Activated naive CD4-positive, alpha-beta T cell treated with anti-CD3 and anti-CD28 coated beads, Interleukin-2, amount 10 ng/mL, durations not matched to agents 7 days and 5 days (primary cell): ENCODE data around the gene CCNT2.
"Not testable (repeated sequence)": the region's sequence is repeated elsewhere in the genome, so short reads cannot be mapped to it uniquely, and the experiment has no call there.

ENCODE experiments used
- CTCF ChIA-PET: fragments of 350-600 bp; sonication (Branson Sonifier 250); formaldehyde crosslinking; loops from one replicate; lab custom pipeline; 2021; ENCODE audit warnings: antibody characterized with exemption; lab: Charles Lee
- DNase-seq: peaks from one replicate; pipeline ENCODE4 v3.0.0-alpha.2; 2020
- H3K27ac Mint-ChIP-seq: one replicate; pipeline ENCODE4 v1.8.0; 2021; ENCODE audit warnings: mild to moderate bottlenecking, moderate library complexity, mixed read lengths
- H3K27me3 Mint-ChIP-seq: one replicate; pipeline ENCODE4 v1.8.0; 2021; ENCODE audit warnings: mild to moderate bottlenecking, mixed read lengths
- H3K36me3 Mint-ChIP-seq: one replicate; pipeline ENCODE4 v1.8.0; 2021; ENCODE audit warnings: mixed read lengths
- H3K4me1 Mint-ChIP-seq: one replicate; pipeline ENCODE4 v1.8.0; 2021; ENCODE audit warnings: mixed read lengths
- H3K4me3 Mint-ChIP-seq: one replicate; pipeline ENCODE4 v1.8.0; 2021; ENCODE audit warnings: mild to moderate bottlenecking, moderate library complexity, mixed read lengths
- H3K9me3 Mint-ChIP-seq: one replicate; pipeline ENCODE4 v1.8.0; 2021; ENCODE audit warnings: mixed read lengths

The CCNT2 gene

DNA sequence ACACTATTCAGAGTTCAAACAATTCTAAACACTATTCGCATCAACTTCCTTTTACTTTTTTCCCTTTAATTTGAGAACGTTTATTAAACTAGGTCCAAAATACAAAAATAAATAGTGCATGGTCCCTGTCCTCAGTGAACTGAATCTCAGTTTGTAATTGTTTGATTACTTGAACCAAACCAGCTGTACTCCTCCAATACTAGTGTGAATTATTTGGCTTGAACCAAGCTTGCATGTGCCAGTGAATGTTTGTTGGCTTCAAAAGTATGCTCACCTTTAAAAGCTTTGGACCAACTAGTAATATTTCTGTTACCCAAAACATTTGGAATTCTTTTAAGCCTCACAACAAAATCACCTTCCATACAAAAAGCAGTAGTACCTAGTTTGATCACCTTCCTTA, 15.5 kb downstream of the CCNT2 start:
- H3K36me3 Mint-ChIP-seq, result peaks cover 35% of the 10 kb centered on the region
- no peak overlapping the region for H3K27ac Mint-ChIP-seq
- H3K27me3 Mint-ChIP-seq, result no peaks in the 10 kb centered on the region
- no peak for DNase-seq
- CTCF ChIA-PET, result interaction anchor here (0.6 kb wide), 1 partner anchor 864 kb away, joined by 3 read pairs; no protein-coding TSS in a partner anchor
- peaks cover 35% of the 10 kb centered on the region for H3K4me1 Mint-ChIP-seq
- H3K4me3 Mint-ChIP-seq, result no peak overlapping the region
- no peaks in the 10 kb centered on the region for H3K9me3 Mint-ChIP-seq

DNA sequence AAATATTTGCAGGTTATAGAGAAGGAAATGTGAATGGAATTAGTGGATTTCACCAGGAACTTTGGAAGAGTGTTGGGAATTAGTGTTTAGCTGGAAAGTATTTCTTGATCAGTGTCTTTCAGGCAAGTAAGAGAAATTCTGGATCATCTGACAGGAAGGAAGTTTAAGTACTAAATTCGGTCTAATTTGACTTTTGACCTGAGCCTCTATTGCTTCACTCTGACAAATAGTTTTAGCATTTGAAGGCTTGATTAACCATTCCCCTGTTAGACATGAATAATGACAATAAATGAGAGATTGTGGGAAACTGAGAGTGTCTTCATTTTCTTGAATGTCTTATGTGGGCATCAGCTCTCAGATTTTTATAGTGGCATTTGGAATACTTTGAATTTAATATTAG, 16.0 kb downstream of the CCNT2 start:
- Mint-ChIP-seq H3K9me3 (no peaks in the 10 kb centered on the region), H3K36me3 (peaks cover 39% of the 10 kb centered on the region), H3K27ac (no peak overlapping the region), H3K27me3 (no peaks in the 10 kb centered on the region), H3K4me3 (no peak overlapping the region), H3K4me1 (peaks cover 35% of the 10 kb centered on the region)
- CTCF ChIA-PET, result interaction anchor here (0.6 kb wide), 1 partner anchor 863 kb away, joined by 3 read pairs; no protein-coding TSS in a partner anchor
- DNase-seq, result no peak

DNA sequence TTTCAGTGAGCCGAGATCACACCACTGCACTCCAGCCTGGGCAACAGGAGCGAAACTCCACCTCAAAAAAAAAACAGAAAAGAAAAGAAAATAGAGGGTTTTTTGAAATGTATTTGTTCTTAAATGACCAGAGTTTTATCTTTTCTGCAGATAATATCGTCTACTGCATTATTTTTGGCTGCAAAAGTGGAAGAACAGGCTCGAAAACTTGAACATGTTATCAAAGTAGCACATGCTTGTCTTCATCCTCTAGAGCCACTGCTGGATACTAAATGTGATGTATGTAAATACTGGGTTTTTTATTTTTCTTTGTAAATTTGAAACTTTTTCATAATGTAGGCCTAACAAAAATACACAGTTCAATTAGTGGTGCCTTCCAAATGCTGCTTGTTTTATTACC, 18.1 kb downstream of the CCNT2 start:
- no peaks in the 10 kb centered on the region for H3K27me3 Mint-ChIP-seq
- no peak overlapping the region for H3K4me3 Mint-ChIP-seq
- H3K4me1 Mint-ChIP-seq, result peaks cover 25% of the 10 kb centered on the region
- H3K27ac Mint-ChIP-seq, result no peak overlapping the region
- peaks cover 45% of the 10 kb centered on the region for H3K36me3 Mint-ChIP-seq
- no peaks in the 10 kb centered on the region for H3K9me3 Mint-ChIP-seq
- CTCF ChIA-PET, result interaction anchor here (1.3 kb wide), 1 partner anchor 668 kb away, joined by 4 read pairs; no protein-coding TSS in a partner anchor
- no peak for DNase-seq

DNA sequence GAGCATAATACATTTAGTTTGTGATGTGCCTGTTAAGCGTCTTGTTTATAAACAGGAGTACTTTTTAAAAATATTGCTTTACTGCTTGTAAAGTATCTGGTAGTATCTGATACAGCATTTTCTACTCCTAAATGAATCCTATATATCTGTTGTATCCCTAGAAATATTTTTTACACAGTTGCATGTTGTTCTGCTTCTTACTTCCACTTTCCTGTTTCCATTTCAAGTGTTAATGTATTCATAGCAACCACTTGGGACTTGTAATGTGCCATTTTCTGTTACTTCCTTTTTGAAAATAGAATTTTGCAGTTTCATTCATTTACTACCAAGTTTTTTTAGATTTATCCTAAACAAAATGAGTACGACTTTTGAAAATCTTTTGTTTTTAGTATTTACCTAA, 24.9 kb downstream of the CCNT2 start:
- no peak overlapping the region for H3K27ac Mint-ChIP-seq

DNA sequence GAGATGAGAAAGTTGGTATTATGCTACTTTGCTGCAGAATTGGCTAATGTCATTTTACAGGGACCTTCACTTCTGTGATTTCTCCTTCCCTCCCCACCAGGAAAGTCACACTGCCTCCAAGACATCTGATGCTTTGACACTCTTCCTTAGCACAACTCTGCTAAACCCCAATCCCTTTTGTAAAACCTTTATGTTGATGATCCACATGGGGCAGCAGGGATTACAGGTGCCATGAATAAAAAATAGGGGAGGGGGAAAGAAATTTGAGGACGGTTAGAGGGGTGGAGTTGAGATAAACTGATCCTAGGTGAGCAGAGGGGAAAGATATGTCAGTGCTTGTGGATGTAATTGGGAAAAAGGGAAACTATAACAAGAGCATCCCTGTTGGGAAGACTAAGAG, 26.4 kb downstream of the CCNT2 start:
- Mint-ChIP-seq H3K27ac (no peak overlapping the region), H3K27me3 (no peaks in the 10 kb centered on the region), H3K9me3 (no peaks in the 10 kb centered on the region), H3K4me3 (no peak overlapping the region), H3K4me1 (peaks cover 17% of the 10 kb centered on the region), H3K36me3 (peaks cover 42% of the 10 kb centered on the region)
- CTCF ChIA-PET, result no interaction called here
- no peak for DNase-seq

More for the DNA sequence above, 24.9 kb downstream of the CCNT2 start:
- H3K4me3 Mint-ChIP-seq, result no peak overlapping the region
- H3K9me3 Mint-ChIP-seq, result no peaks in the 10 kb centered on the region
- H3K27me3 Mint-ChIP-seq, result no peaks in the 10 kb centered on the region
- CTCF ChIA-PET, result no interaction called here
- DNase-seq, result no peak
- H3K4me1 Mint-ChIP-seq, result peaks cover 8% of the 10 kb centered on the region
- peaks cover 42% of the 10 kb centered on the region for H3K36me3 Mint-ChIP-seq

DNA sequence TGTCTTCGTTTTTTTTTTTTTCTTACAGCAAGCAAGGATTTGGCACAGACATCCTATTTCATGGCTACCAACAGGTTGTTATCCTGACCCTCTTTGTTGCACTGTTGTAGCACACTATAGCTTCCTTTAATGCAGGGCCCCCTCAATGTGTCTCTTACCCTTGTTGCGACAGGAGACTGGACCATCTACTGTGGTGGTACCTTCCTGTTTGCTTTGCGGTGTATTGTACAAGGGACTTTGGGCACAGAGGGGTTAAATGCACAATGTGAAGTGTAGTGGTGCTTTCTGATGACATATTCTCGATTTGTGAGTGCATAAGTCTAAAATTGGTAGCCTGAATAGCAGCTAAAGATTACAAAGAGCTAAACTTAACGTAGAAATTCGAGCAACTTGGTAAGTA, 27.5 kb downstream of the CCNT2 start:
- H3K4me1 Mint-ChIP-seq, result peaks cover 23% of the 10 kb centered on the region
- no peaks in the 10 kb centered on the region for H3K27me3 Mint-ChIP-seq
- no peak for DNase-seq
- H3K36me3 Mint-ChIP-seq, result peaks cover 42% of the 10 kb centered on the region
- CTCF ChIA-PET, result no interaction called here
- no peak overlapping the region for H3K4me3 Mint-ChIP-seq
- no peaks in the 10 kb centered on the region for H3K9me3 Mint-ChIP-seq
- no peak overlapping the region for H3K27ac Mint-ChIP-seq

DNA sequence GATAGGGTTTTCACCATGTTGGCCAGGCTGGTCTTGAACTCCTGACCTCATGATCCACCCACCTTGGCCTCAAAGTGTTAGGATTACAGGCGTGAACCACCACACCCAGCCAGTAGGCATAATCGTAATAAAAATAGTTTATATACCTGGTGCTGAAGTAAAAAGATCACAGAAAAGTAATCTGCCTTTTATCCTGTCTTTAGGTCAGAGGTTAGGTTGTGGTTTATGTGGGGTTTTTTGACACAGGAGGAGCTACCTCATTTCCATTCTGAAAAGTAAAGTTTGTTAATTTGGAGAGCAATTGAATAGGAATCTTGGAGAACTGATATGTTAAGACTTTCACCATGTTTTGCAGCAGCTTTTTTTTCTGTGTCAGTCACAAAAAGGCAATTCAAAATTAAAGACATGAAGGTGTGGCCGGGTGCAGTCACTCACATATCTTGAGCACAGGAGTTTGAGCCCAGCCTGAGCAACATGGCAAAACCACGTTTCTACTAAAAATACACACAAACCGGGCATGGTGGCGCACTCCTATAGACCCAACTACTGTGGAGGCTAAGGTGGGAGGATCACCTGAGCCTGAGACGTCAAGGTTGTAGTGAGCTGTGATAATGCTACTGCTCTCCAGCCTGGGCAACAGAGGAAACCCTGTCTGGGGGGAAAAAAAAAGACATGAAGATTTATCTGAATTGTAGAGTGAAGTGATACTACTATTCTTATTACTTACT, 31.5 kb downstream of the CCNT2 start:
- no peak overlapping the region for H3K4me3 Mint-ChIP-seq
- no peak for DNase-seq
- peaks cover 23% of the 10 kb centered on the region for H3K4me1 Mint-ChIP-seq
- peak overlapping the region; percentile 59 for H3K27ac Mint-ChIP-seq
- CTCF ChIA-PET, result interaction anchor here (0.7 to 1.1 kb wide), 2 partner anchors 623 to 835 kb away, joined by 3 read pairs; no protein-coding TSS in a partner anchor
- peaks cover 59% of the 10 kb centered on the region for H3K36me3 Mint-ChIP-seq
- no peaks in the 10 kb centered on the region for H3K27me3 Mint-ChIP-seq
- H3K9me3 Mint-ChIP-seq, result no peaks in the 10 kb centered on the region

DNA sequence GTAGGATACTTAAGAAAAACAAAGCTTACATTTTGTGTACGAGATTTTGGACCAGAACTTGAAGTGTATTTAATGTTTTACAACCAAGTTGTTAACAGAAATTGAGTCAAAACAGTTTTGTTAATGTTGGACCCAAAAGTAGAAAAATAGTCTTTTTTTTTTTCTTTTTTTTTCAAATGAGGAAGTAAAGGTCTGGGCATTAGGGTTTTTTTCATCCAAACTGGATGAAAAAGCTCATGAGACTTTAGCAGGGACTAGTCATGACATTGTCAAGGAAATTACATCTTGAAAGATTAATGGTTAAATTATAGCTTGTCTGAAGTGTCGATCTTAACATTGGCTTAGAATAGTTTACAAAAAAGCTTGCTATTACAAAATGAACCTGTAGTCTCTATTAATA, 32.3 kb downstream of the CCNT2 start:
- peaks cover 58% of the 10 kb centered on the region for H3K36me3 Mint-ChIP-seq
- no peak overlapping the region for H3K27ac Mint-ChIP-seq
- H3K27me3 Mint-ChIP-seq, result no peaks in the 10 kb centered on the region
- H3K4me3 Mint-ChIP-seq, result no peak overlapping the region
- H3K4me1 Mint-ChIP-seq, result peaks cover 23% of the 10 kb centered on the region
- no peaks in the 10 kb centered on the region for H3K9me3 Mint-ChIP-seq
- DNase-seq, result no peak
- CTCF ChIA-PET, result interaction anchor here (0.7 to 1.1 kb wide), 2 partner anchors 622 to 834 kb away, joined by 3 read pairs; no protein-coding TSS in a partner anchor

DNA sequence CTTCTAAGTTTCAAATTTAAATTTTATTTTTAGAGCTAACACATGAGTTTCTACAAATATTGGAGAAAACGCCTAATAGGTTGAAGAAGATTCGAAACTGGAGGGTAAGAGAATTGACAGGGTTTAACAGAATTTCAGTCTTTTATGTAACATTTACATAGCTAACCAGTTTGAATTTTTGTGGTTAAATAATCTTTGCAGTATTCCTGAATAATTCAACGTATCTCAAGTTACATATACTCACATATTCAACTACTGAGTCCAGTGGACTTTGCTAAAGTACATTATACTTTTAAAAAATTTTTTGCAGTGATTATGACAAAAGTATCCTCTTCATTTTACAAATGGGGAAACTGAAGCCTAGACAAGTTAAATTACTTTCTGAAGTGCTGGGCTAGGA, 34.0 kb downstream of the CCNT2 start:
- Mint-ChIP-seq H3K4me1 (peaks cover 23% of the 10 kb centered on the region), H3K27me3 (no peaks in the 10 kb centered on the region), H3K27ac (no peak overlapping the region), H3K9me3 (no peaks in the 10 kb centered on the region), H3K36me3 (peaks cover 65% of the 10 kb centered on the region), H3K4me3 (no peak overlapping the region)
- CTCF ChIA-PET, result no interaction called here
- DNase-seq, result no peak

DNA sequence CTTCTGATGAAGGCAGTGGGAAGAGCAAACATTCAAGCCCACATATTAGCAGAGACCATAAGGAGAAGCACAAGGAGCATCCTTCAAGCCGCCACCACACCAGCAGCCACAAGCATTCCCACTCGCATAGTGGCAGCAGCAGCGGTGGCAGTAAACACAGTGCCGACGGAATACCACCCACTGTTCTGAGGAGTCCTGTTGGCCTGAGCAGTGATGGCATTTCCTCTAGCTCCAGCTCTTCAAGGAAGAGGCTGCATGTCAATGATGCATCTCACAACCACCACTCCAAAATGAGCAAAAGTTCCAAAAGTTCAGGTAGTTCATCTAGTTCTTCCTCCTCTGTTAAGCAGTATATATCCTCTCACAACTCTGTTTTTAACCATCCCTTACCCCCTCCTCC, 35.4 kb downstream of the CCNT2 start:
- CTCF ChIA-PET, result no interaction called here

DNA sequence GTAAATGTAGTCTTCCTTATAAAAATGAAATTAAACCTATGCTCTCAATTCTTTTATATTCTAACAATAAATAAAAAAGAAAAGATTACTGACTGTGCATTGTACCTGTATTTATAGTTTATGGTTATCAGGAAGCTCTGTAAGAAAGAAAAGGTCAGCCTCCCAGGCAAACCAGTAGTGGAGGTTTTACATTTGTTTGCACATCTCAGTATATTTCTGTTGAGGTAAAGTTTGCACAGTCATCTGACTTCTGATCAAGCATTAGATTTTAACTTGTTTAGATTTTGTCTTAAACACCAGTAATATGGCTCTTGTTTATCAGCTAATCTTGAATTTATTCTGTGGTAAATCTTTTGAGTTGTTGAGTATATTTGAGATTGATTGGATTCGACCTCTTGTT, 37.1 kb downstream of the CCNT2 start:
- no peaks in the 10 kb centered on the region for H3K27me3 Mint-ChIP-seq
- no peaks in the 10 kb centered on the region for H3K9me3 Mint-ChIP-seq

More for the DNA sequence above, 35.4 kb downstream of the CCNT2 start:
- Mint-ChIP-seq H3K9me3 (no peaks in the 10 kb centered on the region), H3K36me3 (peaks cover 56% of the 10 kb centered on the region), H3K27ac (no peak overlapping the region), H3K4me3 (no peak overlapping the region), H3K4me1 (peaks cover 14% of the 10 kb centered on the region), H3K27me3 (no peaks in the 10 kb centered on the region)
- no peak for DNase-seq

DNA sequence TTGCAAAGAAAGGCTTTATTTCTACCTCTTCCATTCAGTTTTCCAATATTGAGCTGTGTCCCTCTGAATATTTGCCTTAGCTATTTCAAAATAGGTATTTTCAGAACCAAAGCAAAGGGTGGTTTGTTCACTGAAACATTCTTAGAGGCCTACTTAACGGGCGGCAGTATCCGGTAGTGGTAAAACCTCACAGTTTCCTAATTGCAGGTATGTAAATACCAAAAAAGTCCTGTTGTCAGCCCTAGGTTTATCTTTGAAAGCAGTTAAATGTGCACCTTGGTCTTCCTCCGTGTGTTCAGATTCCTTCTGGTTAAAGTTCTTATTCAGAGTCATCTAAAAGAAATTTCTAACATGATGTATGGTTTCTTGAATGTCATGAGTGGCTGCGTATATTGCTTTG, 38.9 kb downstream of the CCNT2 start:
- Mint-ChIP-seq H3K27me3 (no peaks in the 10 kb centered on the region), H3K27ac (no peak overlapping the region), H3K9me3 (no peaks in the 10 kb centered on the region), H3K36me3 (peaks cover 38% of the 10 kb centered on the region), H3K4me3 (no peak overlapping the region), H3K4me1 (no peaks in the 10 kb centered on the region)
- no peak for DNase-seq
- CTCF ChIA-PET, result no interaction called here

More for the DNA sequence above, 37.1 kb downstream of the CCNT2 start:
- no peak for DNase-seq
- H3K27ac Mint-ChIP-seq, result no peak overlapping the region
- H3K36me3 Mint-ChIP-seq, result peaks cover 45% of the 10 kb centered on the region
- H3K4me1 Mint-ChIP-seq, result no peaks in the 10 kb centered on the region
- H3K4me3 Mint-ChIP-seq, result no peak overlapping the region
- CTCF ChIA-PET, result no interaction called here

DNA sequence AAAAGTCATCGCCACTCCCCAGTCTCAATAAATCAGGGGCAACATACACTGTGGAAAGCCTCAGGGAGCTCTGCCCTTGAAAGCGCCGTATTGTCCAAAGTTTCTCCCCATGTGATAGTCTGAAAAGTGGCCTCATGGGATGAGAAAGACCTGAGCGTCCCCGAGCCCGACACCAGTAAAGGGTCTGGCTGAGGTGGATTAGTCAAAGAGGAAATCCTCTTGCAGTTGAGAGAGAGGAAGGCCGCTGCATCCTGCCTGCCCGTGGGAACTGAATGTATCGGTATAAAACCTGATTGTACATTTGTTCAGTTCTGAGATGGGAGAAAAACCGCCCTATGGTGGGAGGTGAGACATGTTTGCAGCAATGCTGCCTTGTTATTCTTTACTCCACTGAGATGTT, 48.5 kb downstream of the CCNT2 start:
- H3K4me1 Mint-ChIP-seq, H3K27ac Mint-ChIP-seq, H3K4me3 Mint-ChIP-seq, DNase-seq, H3K36me3 Mint-ChIP-seq, CTCF ChIA-PET, H3K27me3 Mint-ChIP-seq: not testable (repeated sequence)
- H3K9me3 Mint-ChIP-seq, result peaks cover 21% of the 10 kb centered on the region

DNA sequence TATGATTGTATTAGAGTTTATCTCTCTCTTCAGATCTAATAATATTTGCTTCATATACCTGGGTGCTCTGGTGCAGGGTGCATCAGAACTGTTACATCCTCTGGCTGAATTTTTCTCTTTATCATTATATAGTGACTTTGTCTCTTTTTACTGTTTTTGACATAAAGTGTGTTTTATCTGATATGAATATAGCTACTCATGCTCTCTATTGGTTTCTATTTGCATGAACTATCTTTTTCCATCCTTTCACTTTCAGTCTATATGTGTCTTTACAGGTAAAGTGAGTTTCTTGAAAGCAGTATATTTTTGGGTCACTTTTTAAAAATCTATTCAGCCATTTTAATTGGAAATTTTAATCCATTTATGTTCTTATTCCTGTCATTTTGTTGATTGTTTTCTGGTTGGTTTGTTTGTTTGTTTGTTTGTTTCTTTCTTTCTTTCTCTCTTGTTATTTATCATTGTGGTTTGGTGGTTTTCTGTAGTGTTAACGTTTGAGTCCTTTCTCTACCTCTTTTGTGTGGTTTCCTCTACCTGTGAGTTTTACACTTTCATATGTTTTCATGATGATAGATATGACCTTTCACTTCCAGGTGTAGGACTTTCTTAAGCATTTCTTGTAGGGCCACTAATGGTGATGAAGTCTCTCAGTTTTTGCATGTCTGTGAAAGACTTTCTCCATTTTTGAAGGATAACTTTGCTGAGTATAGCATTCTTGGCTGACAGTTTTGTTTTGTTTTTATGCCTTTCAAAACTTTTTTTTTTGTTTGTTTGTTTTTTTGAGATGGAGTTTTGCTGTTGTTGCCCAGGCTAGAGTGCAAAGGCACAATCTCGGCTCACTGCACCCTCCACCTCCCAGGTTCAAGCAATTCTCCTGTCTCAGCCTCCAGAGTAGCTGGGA, 54.9 kb downstream of the CCNT2 start:
- DNase-seq, result no peak
- H3K27me3 Mint-ChIP-seq, result peaks cover 15% of the 10 kb centered on the region
- CTCF ChIA-PET, result interaction anchor here (0.6 kb wide), 1 partner anchor 43 kb away, joined by 3 read pairs; no protein-coding TSS in a partner anchor
- peaks cover 22% of the 10 kb centered on the region for H3K4me1 Mint-ChIP-seq
- H3K9me3 Mint-ChIP-seq, result peaks cover 45% of the 10 kb centered on the region
- H3K4me3 Mint-ChIP-seq, result no peak overlapping the region
- peaks cover 21% of the 10 kb centered on the region for H3K36me3 Mint-ChIP-seq
- peak overlapping the region; percentile 35 for H3K27ac Mint-ChIP-seq
